Measurements from ENCODE around the gene ROR1.

GRCh38 chr1:64197076-64197475 lies 423.3 kb downstream of the ROR1 start:
- no peak for TF ChIP-seq CTCF (IDR thresholded peaks at IDR 0.05)
- TF ChIP-seq POLR2A (IDR thresholded peaks at IDR 0.05): no peak

All from thyroid gland (tissue), 4 donors.